ENCODE results near the gene EEF1A1.
"Not testable (repeated sequence)": the region's sequence is repeated elsewhere in the genome, so short reads cannot be mapped to it uniquely, and the experiment has no call there.

The EEF1A1 gene

DNA sequence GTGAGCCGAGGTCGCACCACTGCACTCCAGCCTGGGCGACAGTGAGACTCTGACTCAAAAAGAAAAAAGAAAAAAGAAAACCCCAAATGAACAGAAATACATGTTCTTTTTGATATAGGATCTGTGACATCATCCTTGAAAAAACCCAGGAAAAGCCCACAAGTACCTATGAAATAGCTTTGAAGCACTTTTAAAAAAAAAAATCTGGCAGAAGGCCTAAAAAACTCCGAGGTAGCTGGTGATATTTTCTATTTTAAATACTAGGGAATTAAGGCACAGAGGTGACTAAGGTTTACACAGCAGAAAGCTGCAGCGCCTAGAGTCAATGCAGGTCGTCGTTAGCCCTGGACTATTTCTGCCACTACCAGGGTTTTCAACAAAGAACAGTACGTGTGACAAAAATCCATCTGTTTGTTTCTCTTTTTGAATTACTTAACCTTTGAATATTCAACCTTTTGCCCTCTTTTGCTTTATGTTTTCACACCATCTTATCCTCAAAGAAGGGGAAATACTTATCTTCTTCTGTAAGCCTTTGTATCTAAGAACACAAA, 39.4 kb upstream of the EEF1A1 start:
- H3K9ac ChIP-seq = no peak overlapping the region
- no peaks in the 10 kb centered on the region for H3K36me3 ChIP-seq
- peak overlapping the region in 4 of 11 experiments; percentile 22 to 53 (median 36); a peak in 4 of 22 replicates for H3K4me2 ChIP-seq
- no peaks in the 10 kb centered on the region for H3K9me3 ChIP-seq (replicated peaks in 1 of 11)
- H3K4me1 ChIP-seq = peaks cover 0 to 19% (median 2%) of the 10 kb centered on the region in 10 experiments; a peak in 8 of 20 replicates
- H3K4me3 ChIP-seq = no peak overlapping the region
- TF ChIP-seq Cebpa-rat (IDR thresholded peaks at IDR 0.05) = no peak
- no peaks in the 10 kb centered on the region for H4K20me1 ChIP-seq
- peak overlapping the region in 2 of 11 experiments; percentile 39 to 46; a peak in 2 of 22 replicates for H3K27ac ChIP-seq
- no peaks in the 10 kb centered on the region for H3K27me3 ChIP-seq

DNA sequence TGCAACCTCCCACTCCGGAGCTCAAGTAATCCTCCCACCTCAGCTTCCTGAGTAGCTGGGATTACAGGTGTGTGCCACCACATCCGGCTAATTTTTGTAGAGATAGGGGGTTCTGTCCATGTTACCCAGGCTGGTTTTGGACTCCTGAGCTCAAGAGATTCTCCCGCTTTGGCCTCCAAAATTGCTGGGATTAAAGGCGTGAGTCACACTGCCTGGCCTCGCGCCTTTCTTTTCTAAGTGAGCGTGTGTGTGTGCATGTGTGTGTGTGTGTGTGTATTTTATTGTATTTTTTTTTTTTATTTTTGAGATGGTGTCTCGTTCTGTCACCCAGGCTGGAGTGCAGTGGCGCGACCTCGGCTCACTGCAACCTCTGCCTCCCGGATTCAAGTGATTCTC, 38.6 kb upstream of the EEF1A1 start:
- not testable (repeated sequence) for H3K9me3 ChIP-seq (replicated peaks in 1 of 11); H3K4me2 ChIP-seq; H3K27ac ChIP-seq; H3K4me3 ChIP-seq; H3K36me3 ChIP-seq; H3K27me3 ChIP-seq; H4K20me1 ChIP-seq; H3K9ac ChIP-seq
- H3K4me1 ChIP-seq = peaks cover 0 to 19% (median 2%) of the 10 kb centered on the region in 10 experiments; a peak in 8 of 20 replicates

DNA sequence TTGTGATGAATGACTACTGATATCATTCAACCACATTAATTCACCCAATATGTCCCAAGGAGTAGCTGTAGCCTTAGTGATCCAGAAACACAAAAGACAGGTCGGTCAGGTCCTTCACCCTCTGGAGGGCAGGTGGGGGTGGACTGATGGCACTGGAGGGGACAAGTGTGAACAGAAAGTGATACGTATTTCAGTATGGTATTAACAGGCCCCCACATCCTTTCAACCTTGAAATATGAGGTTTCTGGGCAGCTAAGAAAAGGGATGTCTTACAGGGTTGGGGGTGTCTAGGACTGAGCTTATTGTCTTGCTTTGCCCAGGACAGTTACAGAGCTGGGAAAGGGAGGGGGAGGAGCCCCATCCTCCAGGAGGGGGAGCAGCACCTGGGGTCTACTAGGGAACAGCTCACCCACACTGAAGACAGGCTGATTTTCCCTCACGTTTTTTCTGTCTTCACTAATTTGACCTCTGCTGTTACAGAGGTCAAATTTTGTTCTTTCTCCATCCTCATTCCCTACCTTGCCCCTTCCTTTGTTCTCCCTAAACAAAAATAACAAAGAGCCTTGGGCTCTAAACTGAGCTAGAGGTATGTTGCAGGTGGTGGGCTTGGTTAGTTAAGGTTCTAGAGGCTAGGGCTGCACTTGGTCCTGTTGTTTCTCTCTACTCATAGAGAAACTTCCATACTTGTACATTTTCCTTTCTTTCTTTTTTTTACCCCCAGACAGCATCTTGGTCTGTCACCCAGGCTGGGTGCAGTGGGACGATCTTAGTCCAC, 38.0 kb upstream of the EEF1A1 start:
- Histone ChIP-seq H3K27me3 (no peaks in the 10 kb centered on the region), H3K9me3 (replicated peaks in 1 of 11) (no peaks in the 10 kb centered on the region), H3K36me3 (no peaks in the 10 kb centered on the region), H3K4me1 (peaks cover 0 to 19% (median 2%) of the 10 kb centered on the region in 10 experiments; a peak in 8 of 20 replicates), H3K27ac (peak overlapping the region in 1 of 11 experiments; percentile 7; a peak in 1 of 22 replicates), H3K4me3 (no peak overlapping the region), H4K20me1 (no peaks in the 10 kb centered on the region), H3K4me2 (no peak overlapping the region), H3K9ac (peak overlapping the region in 1 of 11 experiments; percentile 15; a peak in 1 of 22 replicates)
- no peak for TF ChIP-seq Cebpa-rat (IDR thresholded peaks at IDR 0.05)

GRCh38 chr6:73556836-73557235, 36.0 kb upstream of the EEF1A1 start:
- H3K9ac ChIP-seq = no peak overlapping the region
- H3K27ac ChIP-seq = no peak overlapping the region
- H3K27me3 ChIP-seq = no peaks in the 10 kb centered on the region
- H3K4me3 ChIP-seq = no peak overlapping the region
- H4K20me1 ChIP-seq = no peaks in the 10 kb centered on the region
- TF ChIP-seq Cebpa-rat (IDR thresholded peaks at IDR 0.05) = no peak
- H3K4me2 ChIP-seq = no peak overlapping the region
- H3K9me3 ChIP-seq (replicated peaks in 1 of 11) = no peaks in the 10 kb centered on the region
- H3K36me3 ChIP-seq = no peaks in the 10 kb centered on the region
- H3K4me1 ChIP-seq = peaks cover 0 to 19% (median 2%) of the 10 kb centered on the region in 10 experiments; a peak in 8 of 20 replicates

DNA sequence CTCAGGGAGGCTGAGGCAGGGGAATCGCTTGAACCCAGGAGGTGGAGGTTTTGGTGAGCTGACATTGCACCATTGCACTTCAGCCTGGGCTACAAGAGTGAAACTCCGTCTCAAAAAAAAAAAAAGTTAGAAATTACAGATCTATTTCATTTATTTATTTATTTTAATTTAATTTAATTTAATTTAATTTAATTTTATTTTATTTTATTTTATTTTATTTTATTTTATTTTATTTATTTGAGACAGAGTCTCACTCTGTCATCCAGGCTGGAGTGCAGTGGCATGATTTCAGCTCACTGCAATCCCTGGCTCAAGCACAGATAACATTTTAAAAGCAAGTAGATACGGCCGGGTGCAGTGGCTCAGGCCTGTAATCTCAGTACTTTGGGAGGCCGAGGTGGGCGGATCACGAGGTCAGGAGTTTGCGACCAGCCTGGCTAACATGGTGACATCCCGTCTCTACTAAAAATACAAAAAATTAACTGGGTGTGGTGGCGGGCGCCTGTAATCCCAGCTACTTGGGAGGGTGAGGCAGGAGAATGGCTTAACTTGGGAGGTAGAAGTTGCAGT, 34.6 kb upstream of the EEF1A1 start:
- H3K36me3 ChIP-seq; H3K9ac ChIP-seq; H3K27ac ChIP-seq; H3K4me2 ChIP-seq; H3K27me3 ChIP-seq; H4K20me1 ChIP-seq; H3K4me3 ChIP-seq; H3K9me3 ChIP-seq (replicated peaks in 1 of 11); H3K4me1 ChIP-seq: not testable (repeated sequence)

GRCh38 chr6:73551115-73551514, 30.3 kb upstream of the EEF1A1 start:
- H3K4me1 ChIP-seq = peaks cover 0 to 12% (median 0%) of the 10 kb centered on the region in 10 experiments; a peak in 4 of 20 replicates
- H3K36me3 ChIP-seq; H3K4me3 ChIP-seq; H4K20me1 ChIP-seq; H3K9ac ChIP-seq; H3K4me2 ChIP-seq; H3K9me3 ChIP-seq (replicated peaks in 1 of 11); H3K27me3 ChIP-seq; H3K27ac ChIP-seq: not testable (repeated sequence)

GRCh38 chr6:73548458-73549446, 27.9 kb upstream of the EEF1A1 start:
- Histone ChIP-seq H3K4me2 (no peak overlapping the region), H3K9me3 (replicated peaks in 1 of 11) (no peaks in the 10 kb centered on the region), H3K27me3 (no peaks in the 10 kb centered on the region), H3K9ac (no peak overlapping the region), H3K4me1 (peaks cover 0 to 19% (median 0%) of the 10 kb centered on the region in 10 experiments; a peak in 5 of 20 replicates), H3K27ac (no peak overlapping the region), H3K4me3 (no peak overlapping the region), H3K36me3 (no peaks in the 10 kb centered on the region), H4K20me1 (no peaks in the 10 kb centered on the region)
- no peak for TF ChIP-seq Cebpa-rat (IDR thresholded peaks at IDR 0.05)

DNA sequence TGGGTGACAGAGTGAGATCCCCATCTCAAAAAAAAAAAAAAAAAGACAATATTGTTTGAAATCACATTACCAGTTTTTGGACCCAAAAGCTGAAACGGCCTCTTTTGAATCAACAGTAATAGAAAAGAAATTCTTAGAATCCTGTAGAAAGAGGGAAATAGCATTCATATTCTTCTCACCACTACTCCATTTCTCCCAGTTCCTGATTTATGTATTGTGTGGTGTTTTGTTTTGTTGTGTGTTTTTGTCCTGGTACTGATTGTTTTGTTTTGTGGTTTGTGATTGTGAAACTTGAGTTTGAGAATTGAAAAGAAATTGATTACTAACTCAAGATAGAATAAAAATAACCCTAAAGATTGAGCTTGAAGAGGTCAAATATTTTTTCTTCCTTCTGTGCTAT, 26.2 kb upstream of the EEF1A1 start:
- Histone ChIP-seq H3K9ac (no peak overlapping the region), H3K27me3 (no peaks in the 10 kb centered on the region), H4K20me1 (no peaks in the 10 kb centered on the region), H3K27ac (no peak overlapping the region), H3K4me1 (peaks cover 0 to 19% (median 0%) of the 10 kb centered on the region in 10 experiments; a peak in 5 of 20 replicates), H3K4me2 (peak overlapping the region in 2 of 11 experiments; percentile 16 to 25; a peak in 3 of 22 replicates), H3K36me3 (no peaks in the 10 kb centered on the region), H3K4me3 (no peak overlapping the region), H3K9me3 (replicated peaks in 1 of 11) (no peaks in the 10 kb centered on the region)
- no peak for TF ChIP-seq Cebpa-rat (IDR thresholded peaks at IDR 0.05)

GRCh38 chr6:73542891-73543290, 22.1 kb upstream of the EEF1A1 start:
- no peaks in the 10 kb centered on the region for H3K9me3 ChIP-seq (replicated peaks in 1 of 11)
- H3K4me2 ChIP-seq = no peak overlapping the region
- H3K4me1 ChIP-seq = peaks cover 0 to 29% (median 0%) of the 10 kb centered on the region in 10 experiments; a peak in 8 of 20 replicates
- H3K4me3 ChIP-seq = no peak overlapping the region
- H3K27ac ChIP-seq = no peak overlapping the region
- no peaks in the 10 kb centered on the region for H4K20me1 ChIP-seq
- TF ChIP-seq Cebpa-rat (IDR thresholded peaks at IDR 0.05) = no peak
- H3K36me3 ChIP-seq = no peaks in the 10 kb centered on the region
- no peak overlapping the region for H3K9ac ChIP-seq
- no peaks in the 10 kb centered on the region for H3K27me3 ChIP-seq

- H3K36me3 ChIP-seq; H3K27ac ChIP-seq; H3K9ac ChIP-seq; H3K4me2 ChIP-seq; H4K20me1 ChIP-seq; H3K27me3 ChIP-seq; H3K9me3 ChIP-seq (replicated peaks in 1 of 11); H3K4me3 ChIP-seq: not testable (repeated sequence)
- peaks cover 0 to 28% (median 0%) of the 10 kb centered on the region in 10 experiments; a peak in 8 of 20 replicates for H3K4me1 ChIP-seq
Observed at GRCh38 chr6:73542481-73542880, 21.6 kb upstream of the EEF1A1 start.

Data from BLaER1 treated with 17β-estradiol and CSF1 and Interleukin-3, amounts not matched to agents 10 nM and 100 nM (cell line).